GM13977 (cell line): ENCODE data around the gene WDR72.

ENCODE experiments used
- DNase-seq: peaks from one replicate; pipeline ENCODE4 v3.0.0; 2012; ENCODE audit warnings: low spot score
- in situ Hi-C: fragments of 300-500 bp; cut with MboI; formaldehyde crosslinking; loops from one replicate; pipeline ENCODE4 v1.12.0; 2022; ENCODE audit warnings: low sequenced_read_pairs, low pct_unique_long_range_greater_than_20kb, mixed read lengths, inconsistent platforms; ENCODE audit not compliant: unreplicated experiment
- TF ChIP-seq, protein P1 (sequence below): IDR thresholded peaks from 2 replicates; pipeline ENCODE4 v1.5.1; 2012; ENCODE audit warnings: mild to moderate bottlenecking, control low read depth; ENCODE audit not compliant: insufficient read depth; ENCODE audit errors: extremely low read depth, missing control alignments

WDR72 gene

DNA sequence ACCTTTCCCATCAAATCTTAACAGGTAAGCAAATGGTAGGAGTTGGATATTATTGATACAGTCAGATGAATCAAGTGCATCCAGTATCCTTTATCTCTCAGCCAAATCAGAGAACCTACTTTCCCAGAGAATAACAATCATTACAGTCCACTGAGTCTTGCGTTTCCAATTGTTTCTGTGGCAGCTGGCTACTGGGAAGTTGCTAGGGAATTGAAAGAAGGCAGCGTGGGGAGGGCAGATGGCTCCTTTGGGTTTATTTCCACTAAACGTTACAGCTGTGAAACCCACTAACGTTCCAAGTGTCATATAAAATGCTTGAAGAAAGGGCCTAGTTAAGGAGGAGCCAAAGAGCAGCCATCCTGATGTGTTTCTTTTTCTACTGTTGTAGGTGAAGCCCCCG, 78.4 kb downstream of the WDR72 start:
- DNase-seq = no peak
- in situ Hi-C loops = no loop called here
- TF ChIP-seq, protein P1, sequence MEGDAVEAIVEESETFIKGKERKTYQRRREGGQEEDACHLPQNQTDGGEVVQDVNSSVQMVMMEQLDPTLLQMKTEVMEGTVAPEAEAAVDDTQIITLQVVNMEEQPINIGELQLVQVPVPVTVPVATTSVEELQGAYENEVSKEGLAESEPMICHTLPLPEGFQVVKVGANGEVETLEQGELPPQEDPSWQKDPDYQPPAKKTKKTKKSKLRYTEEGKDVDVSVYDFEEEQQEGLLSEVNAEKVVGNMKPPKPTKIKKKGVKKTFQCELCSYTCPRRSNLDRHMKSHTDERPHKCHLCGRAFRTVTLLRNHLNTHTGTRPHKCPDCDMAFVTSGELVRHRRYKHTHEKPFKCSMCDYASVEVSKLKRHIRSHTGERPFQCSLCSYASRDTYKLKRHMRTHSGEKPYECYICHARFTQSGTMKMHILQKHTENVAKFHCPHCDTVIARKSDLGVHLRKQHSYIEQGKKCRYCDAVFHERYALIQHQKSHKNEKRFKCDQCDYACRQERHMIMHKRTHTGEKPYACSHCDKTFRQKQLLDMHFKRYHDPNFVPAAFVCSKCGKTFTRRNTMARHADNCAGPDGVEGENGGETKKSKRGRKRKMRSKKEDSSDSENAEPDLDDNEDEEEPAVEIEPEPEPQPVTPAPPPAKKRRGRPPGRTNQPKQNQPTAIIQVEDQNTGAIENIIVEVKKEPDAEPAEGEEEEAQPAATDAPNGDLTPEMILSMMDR = no peak

DNA sequence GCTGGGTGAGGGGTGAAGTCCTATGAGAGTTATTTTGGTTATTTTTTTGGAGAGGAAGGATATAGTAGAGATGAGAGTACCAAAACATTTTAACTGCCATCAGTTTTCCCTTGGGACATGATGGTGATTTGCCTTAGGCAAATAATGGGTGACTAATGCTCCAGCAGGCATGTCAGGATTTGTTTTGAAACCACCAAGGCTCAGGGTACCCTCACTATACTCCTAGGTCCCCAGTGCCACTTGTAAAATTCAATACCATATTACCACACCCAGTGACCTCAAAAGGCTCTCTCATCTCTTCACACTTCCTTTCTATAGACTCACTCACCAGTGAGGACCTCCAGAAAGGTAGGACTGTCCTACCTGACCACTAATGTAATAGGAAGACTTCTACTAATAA, 83.6 kb downstream of the WDR72 start:
- in situ Hi-C loops = no loop called here
- DNase-seq = no peak
- TF ChIP-seq, protein P1 = no peak

DNA sequence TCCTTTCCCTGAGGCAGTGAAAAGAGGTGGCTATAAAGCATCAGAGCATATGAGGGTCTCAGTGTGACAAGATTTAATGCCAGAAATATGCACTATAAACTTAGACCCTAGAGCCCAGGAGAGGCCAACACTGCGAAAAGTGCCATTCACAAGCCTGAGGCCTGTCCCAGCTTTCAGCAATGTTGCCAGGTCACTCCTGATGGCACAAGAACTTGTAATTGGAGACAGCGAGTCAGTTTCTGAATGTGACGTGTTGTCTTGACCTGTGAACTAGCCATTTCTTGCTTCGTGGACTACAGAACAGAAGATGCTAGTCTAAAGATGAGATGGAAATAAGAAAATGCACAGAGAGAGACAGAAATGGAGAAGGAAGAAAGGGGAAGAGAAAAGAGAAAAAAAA, 87.9 kb downstream of the WDR72 start:
- TF ChIP-seq, protein P1 = no peak
- DNase-seq = no peak
- in situ Hi-C loops = no loop called here

DNA sequence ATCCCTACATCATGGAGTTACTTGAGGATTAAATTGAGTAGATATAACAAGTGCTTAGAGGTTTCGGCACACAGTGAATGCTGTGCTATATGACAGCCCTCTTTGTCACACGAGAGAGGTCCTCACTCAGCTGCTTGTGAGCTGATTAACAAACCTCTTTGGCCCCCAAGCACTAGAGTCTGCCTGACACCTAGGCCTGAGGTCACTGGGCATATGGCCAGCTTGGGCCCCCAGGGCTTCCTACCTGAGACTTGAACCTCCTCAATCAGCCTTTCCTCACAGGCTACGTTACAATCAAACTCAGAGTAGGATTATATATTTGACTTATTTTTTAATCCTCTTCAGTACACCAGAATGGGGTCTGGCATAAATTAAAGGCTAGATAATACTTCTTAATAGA, 88.8 kb downstream of the WDR72 start:
- DNase-seq = no peak
- TF ChIP-seq, protein P1 = no peak
- in situ Hi-C loops = no loop called here

DNA sequence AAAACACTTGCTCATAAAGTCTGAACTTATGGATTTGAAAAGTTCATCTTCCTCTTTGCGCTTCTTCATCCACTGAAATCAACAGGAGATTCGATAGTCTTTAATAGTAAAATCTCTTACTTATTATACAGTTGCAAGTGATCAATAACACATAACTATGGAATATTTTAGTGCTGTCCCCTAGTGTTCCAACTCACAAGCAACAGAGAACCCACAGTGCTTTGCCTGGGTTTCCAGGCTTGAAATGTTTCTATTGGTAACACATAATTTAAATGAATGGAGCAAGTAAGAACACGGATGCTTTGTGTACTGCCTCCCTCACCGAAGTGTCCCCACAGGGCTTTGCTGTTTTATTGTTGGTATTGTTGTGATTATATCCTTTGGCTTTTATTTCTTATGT, 93.5 kb downstream of the WDR72 start:
- TF ChIP-seq, protein P1 = no peak
- in situ Hi-C loops = no loop called here
- DNase-seq = no peak

DNA sequence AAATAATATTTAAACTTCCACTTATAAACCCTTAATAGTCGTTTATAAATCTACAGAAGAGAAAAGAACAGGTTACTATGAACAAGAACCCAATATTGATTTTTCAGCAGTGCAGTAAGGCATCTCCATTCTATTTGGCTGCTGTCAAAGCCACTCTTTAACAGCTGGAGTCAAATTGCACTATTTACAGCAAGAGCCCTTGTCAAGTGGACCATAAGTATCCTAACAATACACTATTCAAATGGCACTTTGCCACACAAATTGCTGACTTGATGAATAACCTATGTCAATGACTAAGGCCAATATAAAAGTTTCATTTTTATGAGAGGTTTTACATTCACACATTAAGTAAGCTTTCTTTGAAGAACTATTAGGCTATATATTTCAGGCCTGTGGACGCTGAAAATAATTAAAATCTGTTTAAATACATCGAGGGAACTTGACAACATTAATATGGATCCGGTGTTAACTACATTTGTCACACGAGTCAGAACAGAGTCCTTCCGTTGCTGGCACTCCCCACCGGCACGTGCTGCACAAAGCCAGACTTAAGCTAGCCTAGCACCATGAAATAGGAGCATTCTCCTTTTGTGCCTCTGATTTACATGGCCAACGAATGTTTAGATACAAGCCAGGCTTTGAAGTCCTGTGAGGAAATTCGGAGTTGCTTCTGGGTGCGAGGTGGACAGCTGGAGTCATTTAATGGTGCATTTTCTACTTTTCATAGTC, 100.5 kb downstream of the WDR72 start:
- DNase-seq = no peak
- in situ Hi-C loops = no loop called here
- TF ChIP-seq, protein P1 = no peak
